ENCODE data around the gene EEPD1.

Gene EEPD1

GRCh38 chr7:36264123-36264801 lies 111.2 kb downstream of the EEPD1 start:
- H3K4me1 ChIP-seq (ENCODE audit: low read length) = peaks cover 39% of the 10 kb centered on the region
- H4K20me1 ChIP-seq (ENCODE audit: insufficient read depth, low read length) = no peaks in the 10 kb centered on the region
- TF ChIP-seq CTCF (IDR thresholded peaks at IDR 0.05; ENCODE audit: low read depth, low read length) (no peak), EZH2phosphoT487 (IDR thresholded peaks at IDR 0.05; ENCODE audit: low read depth) (no peak)
- no peaks in the 10 kb centered on the region for H3K9me3 ChIP-seq (ENCODE audit: insufficient read depth, low read length)
- no peak overlapping the region for H3K27ac ChIP-seq (ENCODE audit: low read length)
- H3K36me3 ChIP-seq (replicated peaks; ENCODE audit: low read depth, low read length) = no peaks in the 10 kb centered on the region
- H3K79me2 ChIP-seq (ENCODE audit: low read length) = no peaks in the 10 kb centered on the region
- H3K9ac ChIP-seq (ENCODE audit: low read length) = no peak overlapping the region
- peak overlapping the region; percentile 45 for H3K4me2 ChIP-seq (ENCODE audit: low read length)
- H3K4me3 ChIP-seq (ENCODE audit: low read length) = no peak overlapping the region
- H2AFZ ChIP-seq (ENCODE audit: low read depth, low read length) = no peak overlapping the region
- peaks cover 17% of the 10 kb centered on the region; the same call in 1 of the 2 replicates for H3K27me3 ChIP-seq (ENCODE audit: low read depth, low read length)

GRCh38 chr7:36264913-36265516 lies 112.0 kb downstream of the EEPD1 start:
- Histone ChIP-seq H2AFZ (ENCODE audit: low read depth, low read length) (no peak overlapping the region), H3K4me1 (ENCODE audit: low read length) (peaks cover 36% of the 10 kb centered on the region), H3K9me3 (ENCODE audit: insufficient read depth, low read length) (no peaks in the 10 kb centered on the region), H3K79me2 (ENCODE audit: low read length) (no peaks in the 10 kb centered on the region), H3K4me3 (ENCODE audit: low read length) (no peak overlapping the region), H3K27me3 (ENCODE audit: low read depth, low read length) (peaks cover 17% of the 10 kb centered on the region; the same call in 1 of the 2 replicates), H3K9ac (ENCODE audit: low read length) (no peak overlapping the region), H4K20me1 (ENCODE audit: insufficient read depth, low read length) (no peaks in the 10 kb centered on the region), H3K27ac (ENCODE audit: low read length) (no peak overlapping the region), H3K36me3 (replicated peaks; ENCODE audit: low read depth, low read length) (no peaks in the 10 kb centered on the region), H3K4me2 (ENCODE audit: low read length) (no peak overlapping the region)
- no peak for TF ChIP-seq CTCF (IDR thresholded peaks at IDR 0.05; ENCODE audit: low read depth, low read length)

- no peak overlapping the region for H2AFZ ChIP-seq (ENCODE audit: low read depth, low read length)
- TF ChIP-seq EZH2phosphoT487 (IDR thresholded peaks at IDR 0.05; ENCODE audit: low read depth) = no peak
- TF ChIP-seq CTCF (IDR thresholded peaks at IDR 0.05; ENCODE audit: low read depth, low read length) = no peak
- no peak overlapping the region for H3K9ac ChIP-seq (ENCODE audit: low read length)
- no peak overlapping the region for H3K27ac ChIP-seq (ENCODE audit: low read length)
- no peaks in the 10 kb centered on the region for H4K20me1 ChIP-seq (ENCODE audit: insufficient read depth, low read length)
- H3K9me3 ChIP-seq (ENCODE audit: insufficient read depth, low read length) = no peaks in the 10 kb centered on the region
- H3K27me3 ChIP-seq (ENCODE audit: low read depth, low read length) = peaks cover 17% of the 10 kb centered on the region; the same call in 1 of the 2 replicates
- H3K36me3 ChIP-seq (replicated peaks; ENCODE audit: low read depth, low read length) = no peaks in the 10 kb centered on the region
- peaks cover 29% of the 10 kb centered on the region for H3K4me1 ChIP-seq (ENCODE audit: low read length)
- H3K79me2 ChIP-seq (ENCODE audit: low read length) = no peaks in the 10 kb centered on the region
- H3K4me3 ChIP-seq (ENCODE audit: low read length) = no peak overlapping the region
- H3K4me2 ChIP-seq (ENCODE audit: low read length) = no peak overlapping the region
These were observed 112.6 kb downstream of the EEPD1 start for GRCh38 chr7:36265680-36266079.

- Histone ChIP-seq H4K20me1 (ENCODE audit: insufficient read depth, low read length) (no peaks in the 10 kb centered on the region), H2AFZ (ENCODE audit: low read depth, low read length) (no peak overlapping the region), H3K9me3 (ENCODE audit: insufficient read depth, low read length) (no peaks in the 10 kb centered on the region), H3K27me3 (ENCODE audit: low read depth, low read length) (peaks cover 17% of the 10 kb centered on the region; the same call in 1 of the 2 replicates), H3K79me2 (ENCODE audit: low read length) (no peaks in the 10 kb centered on the region), H3K36me3 (replicated peaks; ENCODE audit: low read depth, low read length) (no peaks in the 10 kb centered on the region), H3K9ac (ENCODE audit: low read length) (no peak overlapping the region), H3K4me3 (ENCODE audit: low read length) (no peak overlapping the region), H3K4me2 (ENCODE audit: low read length) (no peak overlapping the region), H3K27ac (ENCODE audit: low read length) (no peak overlapping the region), H3K4me1 (ENCODE audit: low read length) (peaks cover 24% of the 10 kb centered on the region)
- TF ChIP-seq CTCF (IDR thresholded peaks at IDR 0.05; ENCODE audit: low read depth, low read length) (no peak), EZH2phosphoT487 (IDR thresholded peaks at IDR 0.05; ENCODE audit: low read depth) (no peak)
These were observed 113.1 kb downstream of the EEPD1 start for GRCh38 chr7:36266190-36266589.

Measured in OCI-LY3 (cell line).